ENCODE results near the gene TMEM18.

Gene TMEM18

DNA sequence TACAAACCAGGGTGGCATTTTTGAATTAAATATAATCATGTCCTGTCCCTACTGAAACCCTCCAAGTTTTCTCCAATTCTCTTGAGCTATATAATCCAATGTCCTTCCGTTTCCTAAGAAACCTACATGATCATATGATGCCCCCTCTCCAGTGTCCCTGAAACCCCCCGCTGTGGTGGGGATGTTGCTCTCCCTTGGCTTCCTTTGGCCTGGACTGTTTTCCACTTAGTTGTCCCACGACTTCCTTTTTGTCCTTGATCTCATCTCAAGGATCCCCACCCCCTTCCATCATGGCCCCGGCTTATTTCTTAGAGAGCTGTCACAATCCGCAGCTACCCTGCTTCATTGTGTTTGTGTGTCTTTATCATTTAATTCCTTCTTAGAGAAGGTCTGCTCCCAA is 43.8 kb downstream of the TMEM18 start:
- no peak for DNase-seq

DNA sequence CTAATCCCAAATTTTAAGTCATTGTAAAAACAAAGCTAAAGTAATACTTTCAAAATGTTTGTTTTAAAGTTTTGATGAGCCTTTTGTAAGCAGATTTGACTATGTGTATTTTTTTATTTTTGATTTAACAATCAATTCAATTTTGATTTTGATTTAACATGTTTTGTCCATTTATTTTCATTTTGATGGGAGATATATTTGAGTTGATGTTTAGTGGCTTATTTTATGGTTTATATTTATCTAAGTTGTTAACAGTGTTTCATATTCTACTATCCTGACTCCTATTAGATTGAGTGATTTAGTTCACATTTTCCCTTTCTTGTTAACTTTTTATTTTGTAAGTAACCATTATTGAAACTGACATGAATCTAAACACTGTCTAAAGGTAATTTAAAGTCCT is 44.7 kb downstream of the TMEM18 start:
- DNase-seq: no peak

DNA sequence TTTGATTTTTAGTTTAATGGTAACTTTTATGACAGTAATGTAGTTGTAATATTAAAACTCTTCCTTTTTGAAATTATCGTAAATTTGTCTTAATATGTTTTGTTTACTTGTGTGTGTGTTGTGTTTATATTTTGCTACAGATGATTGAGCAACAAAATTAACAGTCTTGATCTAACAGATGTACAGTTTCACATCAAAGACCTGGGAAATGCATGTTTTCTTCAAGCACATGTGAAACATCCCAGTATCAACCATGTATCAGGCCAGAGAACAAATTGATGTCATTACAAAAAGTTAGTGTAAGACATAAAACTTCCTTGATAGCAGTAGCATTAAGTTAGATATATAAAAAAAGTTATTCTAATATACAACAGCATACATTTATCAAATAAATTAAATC is 45.5 kb downstream of the TMEM18 start:
- DNase-seq: no peak

DNA sequence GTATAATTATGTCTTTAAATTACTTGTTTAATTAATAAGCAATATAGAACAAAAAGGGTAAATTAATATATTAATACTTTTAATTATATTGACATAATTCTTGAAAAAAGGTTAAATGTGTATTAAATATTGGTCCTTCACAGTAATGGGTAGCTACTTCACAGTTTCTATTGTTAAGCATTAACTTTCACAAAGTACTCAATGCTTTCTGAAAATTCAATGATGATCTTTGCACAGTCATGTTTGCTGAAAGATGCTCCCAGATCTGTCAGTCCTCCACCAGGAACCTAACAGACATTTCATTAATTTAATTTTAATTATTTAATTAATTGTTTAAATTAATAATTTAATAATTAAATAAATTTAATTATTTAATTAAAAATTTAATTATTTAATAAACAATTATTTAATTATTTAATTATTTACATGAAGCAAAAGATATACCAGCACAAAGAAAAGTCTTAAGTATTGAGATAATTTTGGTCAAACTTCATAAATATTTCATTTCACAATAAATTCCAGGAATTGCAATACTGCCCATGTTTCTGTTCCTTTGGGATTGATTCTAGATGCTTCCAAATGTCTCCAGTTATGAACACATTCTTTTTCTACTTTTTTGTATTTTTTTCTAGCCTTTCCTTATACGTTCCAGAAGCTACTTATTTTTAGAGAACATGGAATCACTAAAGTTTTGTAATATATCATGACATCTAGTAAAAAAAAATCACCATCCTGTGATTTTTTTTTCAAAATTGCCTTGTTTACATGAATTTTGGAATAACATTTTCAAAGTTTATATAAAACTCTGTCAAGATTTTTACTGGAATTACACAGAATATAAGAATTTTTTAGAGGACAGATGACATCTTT is 46.5 kb downstream of the TMEM18 start:
- no peak for DNase-seq

DNA sequence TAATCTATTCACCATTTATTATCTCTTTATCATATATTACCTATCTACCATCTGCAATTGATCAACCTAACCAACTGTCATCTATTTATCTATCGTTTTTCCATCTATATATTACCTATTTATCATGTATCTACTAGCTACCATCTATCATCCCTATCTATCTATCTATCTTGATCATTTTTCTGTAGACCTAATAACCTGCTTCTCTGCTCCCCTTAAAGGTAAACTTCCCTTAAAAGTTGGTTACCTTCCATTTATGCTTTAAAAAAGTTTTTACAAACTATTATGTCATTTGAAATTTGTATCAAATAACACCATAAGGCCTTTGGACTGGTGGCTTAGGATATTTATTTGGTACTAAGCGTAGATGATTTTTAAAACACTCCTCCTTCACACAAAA is 47.2 kb downstream of the TMEM18 start:
- DNase-seq: no peak

DNA sequence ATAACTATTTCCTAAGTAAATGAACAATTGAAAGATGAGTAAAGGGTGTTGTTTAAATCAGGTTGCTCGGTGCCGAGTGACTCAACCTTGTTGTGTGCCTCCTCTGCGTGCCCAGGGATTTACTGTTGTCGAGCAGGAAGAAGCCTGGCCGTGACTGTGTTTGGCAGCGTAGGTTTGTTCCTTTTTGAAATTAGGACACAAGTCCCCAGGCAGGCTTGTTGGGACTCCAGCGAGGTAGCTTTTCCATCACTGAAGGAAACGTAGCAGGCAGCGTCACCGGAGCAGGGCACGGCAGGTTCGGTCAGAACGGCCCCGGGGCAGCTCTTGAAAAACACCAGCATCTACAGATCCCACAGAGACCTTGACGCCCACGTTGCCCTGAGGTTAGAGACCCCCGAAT is 48.6 kb downstream of the TMEM18 start:
- no peak for DNase-seq

DNA sequence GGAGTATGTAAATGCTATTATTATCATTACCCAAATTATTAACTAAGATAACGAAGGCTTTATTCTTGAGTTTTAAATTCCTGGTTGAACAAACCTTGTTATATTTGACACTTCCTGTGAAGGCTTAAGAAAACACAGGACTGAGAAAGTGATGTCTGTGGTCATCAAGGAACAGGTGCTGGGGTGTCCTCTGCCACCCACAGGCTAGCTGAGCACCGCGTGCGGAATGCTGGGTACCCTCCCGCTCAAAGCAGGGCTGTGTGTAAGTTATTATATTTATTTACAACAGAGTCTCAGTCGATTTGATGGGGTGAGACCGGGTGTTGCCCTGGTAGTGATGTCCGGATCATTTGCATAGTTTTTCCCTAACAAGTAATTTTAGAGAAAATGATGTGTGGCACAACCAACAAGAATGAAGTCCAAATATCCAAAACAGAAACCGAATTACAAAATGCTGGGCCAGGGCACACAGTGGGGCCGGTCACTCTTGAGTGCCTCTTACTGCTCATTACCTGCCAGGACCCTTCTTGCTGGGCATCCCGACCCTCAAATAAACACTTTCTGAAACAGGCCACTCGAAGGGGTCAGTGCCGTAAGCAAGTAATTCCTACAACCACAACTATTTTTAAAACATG is 49.2 kb downstream of the TMEM18 start:
- DNase-seq: no peak

DNA sequence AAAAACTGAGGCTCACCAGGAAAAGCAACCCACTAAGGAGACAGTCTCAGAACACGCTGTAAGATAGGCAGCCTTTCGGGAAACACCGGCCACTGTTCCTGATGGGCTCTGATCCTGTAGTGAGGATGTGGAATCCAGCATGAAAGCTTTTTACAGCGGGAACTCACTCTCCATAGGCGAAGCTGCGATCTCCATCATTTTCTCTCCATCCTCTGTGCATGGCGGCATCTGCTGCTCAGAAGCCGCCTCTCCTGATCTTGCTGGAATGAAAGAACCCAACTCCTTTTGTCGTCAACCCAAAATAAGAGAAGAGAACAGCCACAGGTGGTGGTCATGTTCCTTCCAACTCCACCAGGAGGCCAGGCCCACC is 49.9 kb downstream of the TMEM18 start:
- no peak for DNase-seq

DNA sequence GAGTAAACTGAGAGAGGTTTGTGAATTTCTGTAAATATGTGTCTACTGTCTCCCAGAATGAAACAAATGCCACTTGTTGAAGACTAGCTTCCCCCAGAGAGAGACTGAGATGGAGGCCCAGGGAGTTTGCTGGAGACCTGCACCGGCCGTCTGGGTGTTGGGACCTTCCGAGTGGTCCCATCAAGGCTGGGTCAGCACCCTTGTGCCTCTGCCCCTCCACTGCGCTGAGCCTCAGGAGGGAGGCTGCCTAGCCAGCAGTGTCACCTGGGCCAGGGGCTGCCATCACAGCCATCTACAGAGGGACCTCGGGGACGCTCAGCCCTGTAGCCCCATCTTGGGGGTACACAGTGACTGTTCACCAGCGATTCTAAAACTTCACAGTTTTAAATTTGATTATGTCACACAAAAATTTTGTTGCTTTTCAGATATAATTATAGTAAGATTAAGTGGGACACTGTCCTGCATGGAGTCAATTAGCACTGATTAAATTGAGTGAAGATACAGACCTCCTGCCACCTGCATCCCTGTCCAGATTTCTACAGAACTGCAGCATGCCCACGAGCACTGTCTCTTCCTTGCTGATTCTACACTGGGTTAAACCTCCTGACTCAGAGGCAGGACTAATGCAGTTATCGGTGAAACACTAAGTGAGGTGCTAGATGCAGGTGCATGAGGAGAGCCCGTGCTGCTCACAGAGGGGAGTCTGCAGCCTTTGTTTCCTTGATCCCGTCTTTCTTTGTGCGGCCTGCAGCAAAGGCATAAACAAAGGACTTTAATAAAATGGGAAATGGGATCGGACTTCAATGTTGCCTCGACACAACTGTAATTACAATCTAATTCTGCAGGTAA is 50.5 kb downstream of the TMEM18 start:
- DNase-seq: no peak

DNA sequence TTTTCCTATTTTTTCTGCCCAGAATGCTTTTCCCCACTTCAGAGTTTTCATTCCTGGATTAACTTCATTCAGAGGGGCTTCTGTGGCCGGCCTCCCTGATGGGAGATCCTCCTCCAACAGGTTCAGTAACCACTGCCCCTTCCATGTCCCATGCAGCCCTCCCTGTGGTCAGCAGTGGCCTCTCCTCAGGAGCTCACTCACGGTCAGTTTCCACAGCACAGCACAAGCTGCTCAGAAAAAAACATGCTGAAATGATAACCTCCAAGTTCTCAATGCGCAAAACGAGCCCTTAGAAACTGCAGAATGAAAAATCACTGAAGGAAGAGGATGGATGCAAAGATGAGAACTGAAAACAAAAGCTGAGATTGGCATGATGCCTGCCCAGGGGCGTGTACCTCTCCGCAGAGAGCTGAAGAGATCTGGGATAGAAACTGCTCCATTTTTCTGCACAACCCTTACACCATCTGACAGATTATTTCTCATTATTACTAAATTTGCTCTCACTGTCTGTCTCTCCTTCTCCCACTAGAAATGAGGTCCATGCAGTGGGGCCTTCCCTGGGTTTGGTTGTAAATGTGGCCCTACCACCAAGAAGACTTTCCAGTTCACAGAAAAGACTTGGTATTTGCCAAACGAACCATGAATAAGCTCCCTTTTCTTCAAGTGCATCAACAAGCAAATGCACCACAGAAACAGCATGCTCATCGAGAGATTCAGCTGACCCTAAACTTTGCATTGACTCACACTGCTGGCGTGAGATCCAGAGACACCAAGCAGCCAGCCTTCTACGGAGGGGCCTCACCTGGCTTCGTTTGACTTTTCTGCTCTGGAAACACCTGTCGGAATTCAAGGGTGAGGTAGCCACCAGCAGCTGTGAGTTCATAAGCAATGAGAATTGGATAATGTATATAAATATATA is 51.5 kb downstream of the TMEM18 start:
- no peak for DNase-seq

DNA sequence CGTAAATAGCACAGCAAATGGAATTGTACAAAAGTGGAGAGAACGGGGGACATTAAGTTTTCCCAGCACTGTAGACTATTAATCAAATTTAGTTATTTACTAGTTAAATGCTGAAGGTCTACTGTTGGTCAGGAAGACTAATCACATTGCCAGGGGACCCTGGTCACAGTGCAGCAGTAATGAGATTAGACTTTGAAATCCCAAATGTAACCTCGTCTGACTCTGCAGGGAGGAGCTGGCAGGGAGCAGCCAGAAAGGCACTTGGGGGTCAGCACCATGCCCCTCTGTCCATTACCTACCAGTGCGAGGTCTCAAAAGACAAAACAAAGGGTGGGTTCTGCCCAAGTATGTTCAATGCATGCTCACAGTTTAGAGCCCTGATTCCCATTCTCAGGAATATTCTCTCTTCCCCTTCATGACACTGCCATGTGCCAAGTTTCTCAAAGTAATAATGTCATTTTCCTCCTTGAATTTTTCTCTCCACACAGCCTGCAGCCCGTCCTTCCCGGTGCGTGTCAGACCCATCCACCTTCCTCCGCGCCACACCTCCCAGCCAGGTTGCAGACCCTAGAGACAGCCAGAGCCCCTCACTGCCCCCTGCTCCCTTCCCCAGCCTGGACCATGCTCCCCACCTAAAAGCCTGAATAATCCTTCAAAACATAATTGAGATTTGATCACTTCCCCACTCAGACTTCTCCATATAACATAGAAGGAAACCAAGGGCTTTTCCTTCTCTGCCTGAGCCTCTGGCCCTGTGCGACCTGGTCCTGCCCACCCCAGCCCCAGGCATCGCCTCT is 52.5 kb downstream of the TMEM18 start:
- DNase-seq: no peak

DNA sequence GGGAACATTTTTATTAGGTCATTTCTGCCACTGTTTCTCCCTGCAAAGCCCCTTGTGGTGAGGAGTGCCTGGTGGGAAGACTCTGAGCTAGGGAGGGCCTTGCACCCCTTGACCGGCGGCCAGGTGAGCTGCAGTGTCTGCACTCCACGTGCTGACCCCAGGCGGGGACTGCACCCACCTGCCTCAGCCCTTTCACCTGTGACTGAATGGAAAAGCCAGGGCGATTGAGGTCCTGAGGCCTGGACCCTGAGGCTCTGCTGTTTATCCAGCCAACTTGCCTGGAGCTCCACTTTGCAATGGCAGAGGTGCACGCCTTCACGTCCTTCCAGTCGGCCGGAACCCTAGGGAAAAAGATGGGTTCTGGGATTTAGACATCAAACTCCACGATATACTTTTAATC is 53.1 kb downstream of the TMEM18 start:
- DNase-seq: no peak

DNA sequence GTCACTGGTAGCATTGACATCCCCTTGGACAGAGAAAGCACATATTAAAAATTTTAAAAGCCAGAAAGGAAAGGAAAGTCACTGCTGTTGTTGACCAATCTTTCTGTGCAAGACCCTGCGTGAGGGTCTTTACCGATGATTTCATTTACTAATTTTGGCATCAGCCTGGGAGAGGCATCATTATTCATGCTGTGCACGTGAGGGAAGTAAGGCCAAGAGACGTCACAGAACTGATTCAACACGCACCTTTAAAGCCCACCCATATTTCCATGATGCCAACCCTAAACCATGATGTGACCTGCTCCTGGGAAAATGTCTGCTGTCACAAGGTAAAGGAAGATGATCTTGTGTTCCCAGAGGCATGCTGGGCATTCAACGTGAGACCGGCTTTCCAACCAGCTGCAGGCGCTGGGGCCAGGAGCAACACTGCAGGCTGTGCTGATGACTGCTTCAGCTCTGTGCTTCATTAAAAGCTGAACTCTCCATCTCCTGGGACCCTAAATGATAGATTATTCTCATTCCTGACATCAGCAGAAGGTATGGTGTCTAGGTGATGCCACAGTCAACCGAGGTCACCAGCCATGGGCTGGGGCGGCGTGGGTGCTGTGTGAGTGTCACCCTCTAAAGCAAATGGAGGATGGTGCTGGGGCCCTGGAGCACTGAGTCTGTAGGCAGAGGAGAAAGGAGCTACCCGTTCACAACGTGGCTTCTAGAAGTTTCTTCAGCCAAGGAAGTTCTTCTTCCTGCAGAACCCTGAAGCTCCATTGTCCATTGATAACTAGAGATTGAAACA is 53.9 kb downstream of the TMEM18 start:
- no peak for DNase-seq

DNA sequence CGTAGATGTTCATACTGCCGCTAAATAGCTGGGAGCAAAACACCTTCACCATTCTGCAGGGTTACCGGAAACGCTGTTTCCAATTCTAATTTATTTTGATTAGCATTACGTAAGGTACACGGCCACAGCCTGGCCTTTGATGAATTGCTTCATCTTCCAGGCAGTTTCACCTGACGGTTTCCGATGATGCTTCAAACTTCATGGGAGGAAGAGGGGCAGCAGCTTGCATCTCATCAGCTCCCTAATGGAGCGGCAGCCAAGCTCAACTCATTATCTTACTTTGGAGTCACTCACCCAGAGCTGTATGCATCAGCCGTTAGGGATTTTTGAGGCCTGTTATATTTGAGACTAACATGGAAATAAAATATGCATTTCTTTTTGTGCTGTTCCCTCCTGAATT is 54.8 kb downstream of the TMEM18 start:
- DNase-seq: no peak

DNA sequence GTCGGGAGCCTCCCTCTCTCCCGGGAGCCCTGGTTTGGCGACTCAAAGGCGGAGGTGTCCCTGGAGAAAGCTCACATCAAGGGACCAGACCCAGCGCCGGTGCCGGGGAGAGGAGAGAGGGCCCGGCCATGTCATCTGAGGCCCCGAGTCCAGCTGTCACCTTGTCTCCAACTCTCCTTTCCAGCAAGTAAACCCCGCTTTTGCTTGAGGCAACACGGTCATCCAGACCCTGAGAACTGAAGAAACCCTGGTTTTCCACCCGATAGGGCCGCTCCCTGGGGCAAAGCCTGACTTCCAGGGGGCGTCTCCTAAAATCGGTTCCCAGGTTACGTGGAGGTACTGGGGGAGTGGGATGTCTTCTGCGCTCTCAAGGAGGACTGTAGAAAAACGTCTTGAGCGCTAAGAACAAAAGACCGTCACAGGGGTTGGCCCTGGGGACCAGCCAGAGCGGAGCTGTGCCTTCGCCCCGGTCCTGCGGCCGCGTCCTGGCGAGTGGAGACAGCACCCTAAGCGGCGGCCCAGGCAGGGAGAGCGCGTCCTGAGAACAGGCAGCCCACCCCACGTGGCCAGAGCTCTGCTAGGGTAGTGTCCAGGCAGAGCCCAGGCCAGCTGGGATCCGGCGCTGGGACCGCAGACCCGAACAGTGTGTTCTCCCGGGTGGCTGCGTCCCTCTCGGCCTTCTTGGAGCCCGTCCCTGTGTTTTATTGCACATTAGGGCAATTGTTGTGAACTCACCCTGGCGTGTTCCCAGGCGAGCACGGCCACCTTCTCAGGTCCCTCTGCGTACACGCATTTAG is 55.7 kb downstream of the TMEM18 start:
- no peak for DNase-seq

DNA sequence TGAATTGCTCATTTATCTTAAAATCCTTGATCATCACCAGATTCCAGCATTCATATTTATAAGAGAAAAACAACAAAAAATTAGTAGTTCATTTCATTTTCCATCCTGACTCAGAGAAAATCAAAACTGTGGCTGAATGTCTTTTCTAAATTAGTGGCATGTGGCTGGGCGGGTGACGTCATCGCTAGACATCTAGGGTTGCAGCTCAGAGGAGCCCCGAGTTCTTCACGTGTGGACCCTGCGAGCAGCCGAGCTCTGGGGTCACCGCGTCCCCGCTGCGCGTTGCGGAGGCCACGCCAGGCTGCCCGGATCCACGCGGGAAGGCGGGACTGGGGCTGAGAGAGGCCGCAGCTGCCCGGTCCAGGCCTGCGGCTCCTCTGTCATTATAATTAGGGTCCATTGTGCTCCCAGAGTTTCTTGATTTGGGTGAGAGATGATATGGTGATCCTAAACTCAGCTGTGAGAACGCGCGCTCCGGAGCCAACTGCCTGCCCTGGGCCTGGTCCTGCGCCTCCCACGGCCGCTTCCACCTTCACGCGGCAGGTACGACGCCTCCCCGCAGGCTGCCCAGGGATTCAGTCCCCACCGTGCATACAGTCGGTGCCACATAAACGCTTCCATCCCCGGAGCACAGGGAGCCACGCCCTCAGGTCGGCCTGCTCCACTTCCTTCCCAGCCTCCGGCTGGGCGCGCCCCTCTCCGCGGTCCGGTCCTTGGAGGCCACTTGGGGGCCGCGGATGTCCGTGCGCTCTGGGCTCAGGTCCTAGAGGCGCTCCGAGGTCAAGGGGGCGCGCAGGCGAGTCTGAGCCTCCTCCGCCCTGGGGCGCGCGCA is 56.5 kb downstream of the TMEM18 start:
- DNase-seq: no peak

DNA sequence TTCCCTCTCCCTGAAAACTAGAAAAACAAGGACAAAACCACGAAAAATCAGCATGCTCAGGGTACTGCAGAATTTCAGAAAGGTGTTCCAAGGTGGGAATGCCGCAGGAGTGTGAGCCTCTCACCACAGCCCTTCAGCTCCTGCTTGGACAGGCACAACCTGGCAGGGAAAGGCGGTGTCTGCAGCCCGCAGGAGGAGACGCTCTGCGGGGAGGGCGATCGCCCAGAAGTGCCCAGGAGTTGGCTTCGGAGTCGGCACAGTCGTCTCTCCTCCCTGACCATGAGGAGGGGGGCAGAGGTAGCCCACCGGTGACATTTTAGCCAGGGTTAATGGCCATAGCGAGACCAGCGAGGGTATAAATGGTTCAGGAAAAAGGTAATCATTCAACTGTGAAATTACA is 57.2 kb downstream of the TMEM18 start:
- DNase-seq: no peak

DNA sequence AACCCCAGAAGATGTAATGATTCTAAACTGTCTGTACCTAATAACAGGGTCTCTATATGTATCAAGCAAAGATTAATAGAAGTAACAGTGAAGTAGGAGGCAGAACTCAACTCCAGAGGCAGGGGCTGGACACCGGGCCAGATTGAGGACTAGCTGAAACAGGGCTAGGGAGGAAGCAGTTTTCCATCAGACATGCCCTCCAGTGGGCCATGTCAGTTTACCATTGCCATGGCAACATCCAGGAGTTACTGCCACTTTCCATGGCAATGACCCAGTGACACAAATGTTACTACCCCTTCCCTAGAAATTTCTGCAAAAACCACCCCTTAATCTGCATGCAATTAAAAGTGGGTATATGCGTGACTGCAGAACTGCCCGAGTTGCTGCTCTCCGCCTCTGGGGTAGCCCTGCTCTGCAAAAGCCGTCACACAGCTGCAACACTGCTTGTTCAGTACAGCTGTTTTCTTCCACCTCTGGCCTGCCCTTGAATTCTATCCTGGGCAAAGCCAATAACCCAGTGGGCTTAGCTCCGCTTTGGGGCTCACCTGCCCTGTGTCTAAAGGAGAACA is 58.7 kb downstream of the TMEM18 start:
- no peak for DNase-seq

DNA sequence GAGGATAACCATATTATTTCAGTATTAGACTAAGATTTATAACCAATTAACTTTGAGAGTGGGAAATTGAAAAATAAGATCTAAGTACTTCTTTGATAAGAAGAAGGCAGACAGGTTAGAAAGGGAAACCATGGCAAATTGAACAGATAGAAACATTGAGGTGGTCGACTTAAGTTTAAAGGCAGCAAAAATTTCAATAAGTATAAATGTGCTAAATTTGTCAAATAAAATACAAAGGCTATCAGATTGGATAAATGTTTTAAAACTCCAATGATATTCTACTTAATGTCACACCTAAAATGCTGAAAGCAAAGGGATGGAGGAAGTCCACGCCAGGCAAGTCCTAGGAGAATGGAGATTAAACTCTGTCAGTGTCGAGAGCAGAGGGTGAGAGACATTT is 59.2 kb downstream of the TMEM18 start:
- DNase-seq: no peak
